COLO668 (cell line): ENCODE measurements around the gene ATXN7L1.

Experiments
- DNase-seq: peaks from one replicate; lab custom pipeline; 2025; ENCODE audit not compliant: unreplicated experiment; lab: John Stamatoyannopoulos, UW

ATXN7L1 gene

DNA sequence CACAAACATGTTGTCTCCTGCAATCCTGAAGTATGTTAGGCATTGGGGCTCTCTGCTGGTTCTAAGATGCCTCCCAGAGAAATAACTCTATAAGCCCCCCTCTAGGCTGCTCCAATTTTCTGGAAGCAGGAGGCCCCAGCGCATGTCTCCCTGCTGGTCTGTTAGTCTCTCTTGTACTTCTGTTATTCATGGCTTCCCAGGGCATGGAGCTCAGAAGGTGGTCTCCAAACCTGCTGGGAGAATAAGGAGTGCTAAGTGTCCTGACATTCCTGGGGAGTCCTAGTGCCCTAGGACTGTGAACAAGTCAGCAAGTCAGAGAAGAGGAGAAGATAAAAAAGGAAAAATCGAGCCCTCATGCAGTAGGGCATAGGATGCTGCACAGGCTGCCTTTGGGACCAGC is 224.6 kb downstream of the ATXN7L1 start:
- DNase-seq = no peak

DNA sequence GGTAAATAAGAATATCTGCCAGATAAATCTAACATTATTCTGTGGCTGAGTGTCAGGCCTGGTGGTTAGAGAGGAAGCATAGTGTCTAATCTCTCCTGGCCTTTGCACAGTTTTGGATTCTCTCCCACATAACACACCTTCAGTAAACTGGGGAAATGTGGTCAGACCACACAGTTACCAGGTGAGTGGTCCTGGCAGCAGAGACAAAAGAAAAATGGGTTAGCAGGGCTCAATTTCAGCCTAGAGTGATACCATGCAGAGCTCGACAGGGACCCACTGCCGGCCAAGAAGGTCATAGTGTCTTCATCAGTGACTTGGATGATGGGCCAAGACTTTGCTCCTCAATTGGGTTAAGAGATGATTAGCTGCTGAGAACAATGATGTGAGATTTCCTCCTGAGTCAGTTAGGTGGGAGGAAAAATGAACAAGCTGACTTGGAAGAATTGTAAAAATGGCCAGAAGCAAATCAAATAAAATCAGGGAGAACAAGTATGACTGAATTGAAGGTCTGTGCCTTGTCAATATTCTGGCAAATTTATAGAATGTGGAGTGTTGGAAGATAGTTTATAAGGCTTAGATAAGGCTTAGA is 225.9 kb downstream of the ATXN7L1 start:
- no peak for DNase-seq

GRCh38 chr7:105649727-105650381 is 226.5 kb downstream of the ATXN7L1 start:
- DNase-seq = no peak

GRCh38 chr7:105648561-105649401 is 227.6 kb downstream of the ATXN7L1 start:
- peak; percentile 73 for DNase-seq

DNA sequence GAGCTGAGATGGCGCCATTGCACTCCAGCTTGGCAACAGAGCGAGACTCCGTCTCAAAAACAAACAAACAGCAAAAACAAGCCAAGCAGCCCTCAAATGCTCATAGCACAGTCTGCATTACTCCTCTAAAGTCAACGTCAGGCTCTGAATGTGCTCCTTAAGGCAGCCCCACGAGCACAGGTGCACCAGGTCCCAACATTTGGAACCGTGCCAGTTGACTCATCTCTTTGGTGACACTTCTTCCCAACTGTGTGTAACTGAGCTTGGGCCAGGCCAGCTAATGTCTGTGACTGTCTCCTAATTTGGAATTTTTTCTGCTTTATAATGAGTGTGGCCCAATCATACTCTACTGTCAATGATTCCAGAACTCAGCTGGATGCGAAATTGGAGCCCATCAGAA is 228.8 kb downstream of the ATXN7L1 start:
- peak; percentile 60 for DNase-seq

DNA sequence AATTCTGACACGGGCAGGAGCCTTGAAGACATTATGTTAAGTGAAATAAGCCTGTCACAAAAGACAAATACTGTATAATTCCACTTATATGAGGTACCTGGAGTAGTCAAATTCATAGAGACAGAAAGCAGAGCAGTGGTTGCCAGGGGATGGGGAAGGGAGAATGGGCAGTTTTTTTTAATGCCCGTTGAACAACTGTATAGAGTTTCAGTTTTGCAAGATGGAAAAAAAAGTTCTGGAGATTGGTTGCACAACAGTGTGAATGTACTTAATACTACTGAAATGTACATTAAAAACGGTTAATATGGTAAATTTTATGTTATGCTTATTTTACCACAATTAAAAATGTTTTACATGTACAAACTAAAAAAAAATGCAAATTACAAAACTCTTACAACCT is 231.5 kb downstream of the ATXN7L1 start:
- no peak for DNase-seq

DNA sequence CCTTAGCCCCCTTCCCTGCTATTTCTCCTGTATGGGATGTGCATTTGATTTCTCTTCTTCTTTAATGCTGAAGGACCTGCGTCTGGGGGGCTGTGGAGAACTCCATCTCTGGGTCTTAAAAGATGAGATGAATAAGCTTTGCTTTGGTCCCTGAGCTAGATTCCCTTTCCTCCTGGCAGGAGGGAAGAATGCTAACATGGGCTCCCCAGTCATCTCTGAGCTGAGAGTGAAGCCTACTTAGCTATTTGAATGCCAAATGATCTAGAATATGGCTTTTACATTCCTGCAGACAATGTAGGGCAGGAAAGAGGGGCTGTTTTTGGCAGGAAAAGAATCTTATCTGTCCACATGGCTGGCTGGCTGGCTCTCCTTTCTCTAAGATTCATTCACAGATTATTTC is 232.5 kb downstream of the ATXN7L1 start:
- no peak for DNase-seq

DNA sequence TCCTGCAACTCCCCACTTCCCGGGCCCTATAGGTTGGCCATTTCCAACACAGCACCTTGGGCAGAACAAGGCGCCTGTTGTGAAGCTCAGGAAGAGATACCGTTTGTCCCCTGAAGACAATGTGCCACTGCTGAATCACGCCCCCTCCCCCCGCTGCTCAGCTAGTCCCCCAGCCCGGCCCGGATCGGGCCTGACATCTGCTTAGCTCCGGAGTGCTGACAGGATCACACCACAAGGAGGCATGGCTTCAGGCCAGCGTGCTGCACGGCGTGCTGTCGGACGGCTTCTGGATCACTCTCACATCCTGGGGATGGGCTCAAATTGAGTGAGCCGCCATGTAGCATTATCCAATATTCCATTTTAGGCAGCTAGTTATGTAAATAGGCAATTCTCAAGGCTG is 233.0 kb downstream of the ATXN7L1 start:
- no peak for DNase-seq

GRCh38 chr7:105642264-105642663 is 234.1 kb downstream of the ATXN7L1 start:
- no peak for DNase-seq

DNA sequence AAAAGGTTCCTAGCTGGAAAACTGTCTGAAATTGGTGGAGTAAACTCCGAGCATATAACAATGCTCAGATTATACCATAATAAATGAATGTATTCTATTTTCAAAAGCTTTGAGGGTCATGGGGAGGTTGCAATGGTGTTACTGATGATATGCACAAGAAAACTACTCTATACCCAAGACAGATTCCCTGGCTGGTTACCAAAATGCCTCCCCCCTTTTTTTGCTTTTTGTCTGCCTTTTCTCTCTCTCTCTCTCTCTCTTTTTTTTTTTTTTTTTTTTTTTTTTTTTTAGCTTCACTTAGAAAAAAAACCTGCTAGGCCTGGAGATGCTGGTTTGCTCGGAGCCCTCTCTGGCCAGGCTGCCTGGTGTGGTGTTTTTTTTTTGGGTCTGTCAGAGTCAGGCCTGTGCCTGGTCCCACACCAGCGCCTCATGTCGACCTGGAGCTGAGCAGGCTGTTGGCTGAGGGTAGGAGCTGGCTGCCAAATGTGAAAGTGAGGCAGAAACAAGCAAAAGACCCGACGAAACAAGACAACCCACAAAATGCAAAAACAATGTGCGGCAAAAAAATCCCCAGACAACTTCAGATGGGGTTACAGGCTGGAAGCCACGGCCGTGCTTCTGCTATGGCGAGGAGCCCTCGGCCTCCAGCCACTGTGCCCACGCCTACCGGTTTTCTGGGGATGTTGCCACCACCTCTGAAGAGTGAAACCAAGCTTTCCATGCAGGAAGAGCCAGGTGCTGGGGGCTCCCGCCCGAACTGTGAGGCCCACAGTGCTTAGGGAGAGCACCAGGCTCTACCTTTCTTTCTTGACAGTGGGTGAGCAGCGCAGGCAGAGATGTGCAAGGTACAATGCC is 235.2 kb downstream of the ATXN7L1 start:
- DNase-seq = no peak

DNA sequence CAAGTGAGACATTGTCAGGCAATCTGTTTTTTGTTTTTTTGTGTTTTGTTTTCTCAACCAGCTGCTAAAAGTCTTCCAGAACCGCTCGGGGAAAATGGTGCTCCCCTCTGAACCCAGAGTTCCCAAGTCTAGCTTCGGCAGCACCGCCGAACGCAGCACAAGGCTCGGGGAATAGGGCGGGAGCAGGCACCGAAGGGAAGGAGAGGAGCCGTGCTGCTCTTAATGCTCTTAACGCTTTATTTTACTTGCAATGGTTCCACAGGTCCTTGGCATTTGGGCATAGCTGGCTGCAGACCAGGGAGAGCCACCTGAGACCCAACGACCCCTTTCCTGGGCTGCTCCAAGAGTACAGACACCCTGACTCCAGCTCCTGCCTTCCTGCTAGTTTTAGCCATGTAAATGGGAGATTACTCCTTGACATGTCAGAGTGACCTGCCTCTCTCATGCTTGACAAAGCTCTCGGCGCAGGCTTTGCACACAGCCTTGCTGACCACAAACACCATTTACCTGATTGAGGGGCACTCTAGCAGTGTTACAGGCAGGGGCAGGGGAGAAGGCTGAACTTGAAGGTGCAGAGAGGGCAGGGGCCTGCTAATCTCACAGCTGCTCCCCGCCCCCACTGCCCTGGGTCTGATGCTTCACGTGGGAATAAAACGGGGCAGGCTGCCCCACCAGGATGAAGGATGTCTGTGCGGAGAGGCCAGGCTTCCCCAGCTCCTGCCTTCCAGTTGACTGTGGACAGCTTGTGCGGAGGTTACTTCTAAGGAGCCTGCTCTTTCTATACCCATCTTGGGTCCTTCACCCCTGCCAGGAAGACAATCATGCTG is 236.5 kb downstream of the ATXN7L1 start:
- DNase-seq = no peak

- DNase-seq = peak; percentile 70
Observed at GRCh38 chr7:105638902-105639495, 237.4 kb downstream of the ATXN7L1 start.

DNA sequence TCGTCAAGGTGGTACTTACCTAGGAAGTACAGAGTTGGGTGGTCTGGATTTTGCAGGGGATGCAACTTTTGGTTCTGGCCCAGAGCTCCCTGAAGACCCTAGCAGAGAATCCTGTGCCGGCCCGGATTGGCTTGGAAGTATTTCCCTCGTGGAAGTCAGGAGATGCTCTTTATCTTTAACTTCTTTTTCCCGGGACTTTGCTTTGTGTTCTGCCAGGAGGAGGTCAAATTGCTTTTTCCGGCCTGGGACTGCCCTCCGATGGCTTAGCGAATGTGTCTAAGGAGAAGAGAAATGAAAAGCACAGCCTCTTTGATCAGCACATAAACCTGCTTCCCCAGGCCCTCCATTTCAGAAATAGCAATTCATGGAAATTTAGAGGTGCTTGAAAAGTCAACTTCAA is 238.1 kb downstream of the ATXN7L1 start:
- DNase-seq = no peak

- peak; percentile 77 for DNase-seq
Observed at GRCh38 chr7:105637755-105638154, 238.6 kb downstream of the ATXN7L1 start.

DNA sequence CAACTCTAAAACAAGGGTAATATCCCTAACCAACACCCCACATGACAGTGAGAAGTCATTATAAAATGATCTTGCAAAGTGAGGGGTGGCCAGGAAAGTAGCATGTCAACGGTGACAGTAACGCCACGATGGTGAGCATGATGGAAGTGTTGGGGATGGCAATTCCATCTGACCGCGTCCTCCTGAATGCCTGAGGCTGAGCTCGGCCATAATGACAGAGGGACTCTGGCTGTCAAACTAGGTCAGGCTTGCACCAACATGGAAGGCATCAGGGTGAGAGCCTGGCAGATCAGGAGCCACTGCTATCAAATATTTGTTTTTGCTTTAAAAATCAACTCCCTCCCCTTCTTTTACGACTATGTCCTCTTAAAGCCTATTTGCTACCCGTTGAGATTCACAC is 239.4 kb downstream of the ATXN7L1 start:
- no peak for DNase-seq

DNA sequence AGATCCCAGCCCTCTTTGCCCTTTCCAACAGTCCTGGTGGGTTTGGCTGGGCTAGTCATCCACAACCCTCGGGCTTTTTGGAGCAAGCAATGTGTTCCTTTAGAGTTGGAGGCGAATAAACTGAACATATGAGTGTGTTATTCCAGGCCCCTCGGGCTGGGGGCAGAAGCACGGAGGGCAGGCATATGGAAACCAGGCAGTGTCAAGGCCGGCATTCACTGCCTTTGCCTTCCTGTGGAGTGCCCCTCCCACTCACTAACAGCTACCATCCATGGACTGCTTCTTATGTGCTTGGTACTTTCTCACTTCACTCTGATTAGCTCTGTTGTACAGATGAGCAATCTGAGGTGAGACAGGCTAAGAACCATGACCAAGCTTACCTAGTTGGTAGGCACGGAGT is 241.2 kb downstream of the ATXN7L1 start:
- DNase-seq = no peak

DNA sequence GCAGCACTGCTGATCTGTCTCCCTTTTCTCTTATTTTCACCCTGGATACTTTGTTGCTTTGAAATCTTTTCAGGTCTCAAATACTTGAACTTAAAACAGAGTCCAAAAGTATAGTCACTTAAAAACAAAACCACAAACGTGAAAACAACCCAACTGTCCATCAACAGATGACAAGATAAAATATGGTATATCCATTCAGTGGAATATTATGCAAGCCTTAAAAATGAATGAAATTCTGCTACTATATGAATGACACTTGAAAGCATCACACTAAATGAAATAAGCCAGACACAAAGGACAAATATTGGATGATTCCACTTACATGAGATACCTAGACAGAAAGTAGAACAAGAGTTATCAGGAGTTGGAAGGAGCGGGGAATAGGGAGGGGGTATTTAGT is 250.4 kb downstream of the ATXN7L1 start:
- no peak for DNase-seq

DNA sequence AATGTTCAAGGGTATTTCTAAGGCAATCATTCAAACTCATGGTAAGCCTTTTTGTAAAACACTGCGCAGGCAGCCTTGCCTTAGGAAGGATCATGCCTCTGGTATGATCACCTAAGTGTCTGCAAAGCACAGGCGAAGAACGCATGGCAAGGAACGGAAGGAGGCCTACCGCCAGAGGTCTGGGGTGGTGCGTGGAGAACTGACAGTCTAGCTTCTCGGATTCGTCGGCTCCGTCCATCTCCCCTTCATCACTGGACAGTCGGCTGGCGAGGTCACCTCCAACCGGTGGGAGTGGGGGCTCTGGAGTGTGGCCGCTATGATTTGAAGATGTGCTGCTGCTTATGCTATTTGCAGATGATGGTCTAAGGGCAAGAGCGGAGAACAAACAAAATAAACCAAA is 252.5 kb downstream of the ATXN7L1 start:
- no peak for DNase-seq

DNA sequence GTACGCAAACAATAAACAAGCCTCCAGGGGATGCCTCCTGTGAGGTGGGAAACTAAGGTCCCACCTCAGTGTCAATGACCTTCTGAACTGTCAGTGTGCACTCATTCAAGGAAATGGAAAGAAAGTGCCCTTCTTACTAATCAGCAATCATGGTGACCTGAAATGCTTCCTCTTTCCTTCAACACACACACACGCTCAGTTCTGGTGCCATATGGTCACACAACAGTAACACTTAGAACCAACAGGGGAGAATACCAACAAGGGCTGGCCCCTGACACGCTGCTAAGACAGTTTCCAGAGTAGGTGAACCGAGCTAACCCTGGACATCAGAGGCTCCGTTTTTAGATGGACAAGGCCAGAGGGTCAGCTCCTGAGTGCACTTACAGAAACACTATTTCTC is 253.0 kb downstream of the ATXN7L1 start:
- DNase-seq = no peak

- DNase-seq = no peak
Observed at GRCh38 chr7:105622106-105622731, 254.2 kb downstream of the ATXN7L1 start.
